Epidermal melanocyte (primary cell): ENCODE data around the gene TCF7L1.

Experiments used
- DNase-seq: peaks from one replicate; pipeline ENCODE4 v3.0.0; 2011; ENCODE audit warnings: low spot score; ENCODE audit not compliant: insufficient read length

TCF7L1 gene

GRCh38 chr2:85251070-85251616, 118.0 kb downstream of the TCF7L1 start:
- DNase-seq, result no peak

- DNase-seq, result no peak
These were observed 120.7 kb downstream of the TCF7L1 start for GRCh38 chr2:85253890-85254289.

DNA sequence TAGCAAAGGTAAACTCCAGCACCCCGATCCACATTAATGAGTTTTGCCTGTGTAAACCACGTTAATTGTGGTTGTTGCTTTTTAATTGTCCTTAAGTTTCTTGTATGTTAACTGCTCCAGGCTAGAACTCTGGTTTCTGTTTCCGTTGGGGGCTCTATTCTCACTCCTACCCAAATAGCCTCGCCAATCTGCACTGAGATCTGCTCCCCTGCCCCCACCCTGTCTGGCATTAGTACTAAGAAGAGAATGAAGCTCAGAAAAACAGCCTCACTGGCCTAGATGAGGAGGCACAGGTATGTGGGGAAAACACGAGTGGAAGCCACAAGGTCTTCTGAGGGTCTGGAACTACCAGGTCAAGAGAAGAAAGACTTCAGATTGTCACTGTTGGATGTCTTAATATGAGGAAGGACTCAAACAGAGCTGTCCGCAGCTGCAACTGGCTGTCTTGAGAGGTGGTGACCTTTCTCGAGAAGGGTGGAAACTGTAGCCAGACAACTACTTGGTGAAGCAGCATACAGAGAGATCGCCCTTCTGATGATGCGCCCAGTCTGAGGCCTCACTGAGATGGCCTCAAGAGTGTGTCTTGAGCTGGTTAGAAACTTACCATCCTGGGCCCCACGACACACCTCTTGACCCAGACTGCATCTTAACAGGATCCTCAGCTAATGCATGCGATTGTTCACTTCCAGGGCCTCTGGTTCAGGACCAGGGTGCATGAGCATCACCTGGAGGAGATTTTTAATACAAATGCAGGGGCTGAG, 121.5 kb downstream of the TCF7L1 start:
- DNase-seq, result no peak

DNA sequence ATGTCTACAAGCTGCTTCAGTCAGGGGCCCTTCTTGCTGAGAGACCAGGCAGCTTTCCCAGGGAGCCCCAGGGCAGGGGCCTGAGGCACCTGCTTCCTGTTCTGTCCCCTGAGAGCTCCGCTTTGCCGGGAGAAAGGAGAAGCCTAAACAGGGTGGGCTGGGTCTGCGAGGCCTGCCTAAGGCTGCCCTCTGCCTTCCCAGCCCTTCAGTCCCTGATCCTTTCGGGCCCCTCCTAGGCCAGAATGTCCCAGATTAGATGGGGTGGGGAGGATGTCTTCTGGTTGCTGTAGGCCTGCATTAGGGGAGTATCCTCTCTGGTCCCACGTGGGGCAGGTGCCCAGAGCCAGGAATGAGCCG, 122.2 kb downstream of the TCF7L1 start:
- no peak for DNase-seq

DNA sequence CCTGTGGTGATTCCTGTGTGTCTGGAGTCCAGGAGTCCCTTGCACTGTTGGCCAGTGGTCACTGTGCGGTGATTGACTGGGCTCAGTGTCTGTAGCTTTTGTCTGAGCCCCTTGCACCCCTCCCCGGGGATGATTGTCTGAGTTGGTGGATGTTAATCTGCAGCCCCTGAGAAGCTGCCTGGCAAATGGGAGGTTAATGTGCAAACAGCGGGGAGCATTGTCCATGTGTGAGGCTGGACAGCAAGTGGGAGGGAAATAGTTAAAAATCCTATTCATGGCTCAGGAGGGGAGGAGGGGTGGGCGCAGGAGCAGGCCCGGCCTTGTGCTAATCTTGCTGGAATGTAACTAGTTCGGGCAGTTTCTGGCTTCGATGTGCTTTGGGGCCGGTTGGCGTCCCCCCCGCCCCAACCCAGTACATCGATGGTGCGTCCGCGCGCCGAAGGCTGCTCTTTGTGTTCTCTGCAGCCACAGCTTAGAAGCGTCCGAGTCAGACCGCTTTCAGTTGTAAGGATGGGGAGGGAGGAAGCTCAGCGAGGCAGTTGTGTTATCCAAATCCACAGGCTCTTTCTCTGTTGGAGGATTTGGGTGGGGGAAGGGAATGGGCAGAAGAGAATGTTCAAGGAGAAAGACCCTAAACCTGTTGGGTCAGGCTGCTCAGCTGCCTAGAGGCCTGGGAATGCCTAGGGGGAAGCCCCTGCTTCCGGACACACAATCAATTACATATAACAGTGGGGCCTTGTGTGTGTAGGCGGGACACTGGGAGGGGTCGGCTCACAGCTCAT, 122.8 kb downstream of the TCF7L1 start:
- DNase-seq, result no peak

GRCh38 chr2:85257359-85257969, 124.3 kb downstream of the TCF7L1 start:
- DNase-seq, result no peak

- DNase-seq, result no peak
These were observed 124.9 kb downstream of the TCF7L1 start for GRCh38 chr2:85257970-85258605.

GRCh38 chr2:85259101-85259590, 126.0 kb downstream of the TCF7L1 start:
- DNase-seq, result peak; percentile 69

GRCh38 chr2:85259879-85260278, 126.7 kb downstream of the TCF7L1 start:
- no peak for DNase-seq

DNA sequence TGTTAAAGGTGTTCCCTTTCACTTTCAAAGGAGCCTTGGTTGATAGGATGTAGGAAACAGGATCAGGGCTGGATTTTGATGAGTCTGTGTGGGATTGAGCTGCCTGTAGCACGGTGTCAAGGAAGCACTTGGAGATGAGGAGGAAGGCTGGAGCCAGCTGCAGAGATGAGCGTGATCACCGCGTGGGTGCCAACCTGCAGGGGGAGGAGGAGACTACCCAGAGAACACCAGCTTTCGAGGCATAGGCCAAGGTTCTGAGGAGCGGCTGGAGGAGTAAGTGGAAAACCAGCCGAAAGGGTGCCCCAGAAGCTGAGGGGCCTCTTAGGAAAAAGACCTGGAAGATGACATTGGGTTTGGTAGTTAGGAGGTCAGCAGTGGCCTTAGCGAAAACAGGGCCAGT, 130.4 kb downstream of the TCF7L1 start:
- no peak for DNase-seq

- no peak for DNase-seq
These were observed 131.3 kb downstream of the TCF7L1 start for GRCh38 chr2:85264471-85264870.

DNA sequence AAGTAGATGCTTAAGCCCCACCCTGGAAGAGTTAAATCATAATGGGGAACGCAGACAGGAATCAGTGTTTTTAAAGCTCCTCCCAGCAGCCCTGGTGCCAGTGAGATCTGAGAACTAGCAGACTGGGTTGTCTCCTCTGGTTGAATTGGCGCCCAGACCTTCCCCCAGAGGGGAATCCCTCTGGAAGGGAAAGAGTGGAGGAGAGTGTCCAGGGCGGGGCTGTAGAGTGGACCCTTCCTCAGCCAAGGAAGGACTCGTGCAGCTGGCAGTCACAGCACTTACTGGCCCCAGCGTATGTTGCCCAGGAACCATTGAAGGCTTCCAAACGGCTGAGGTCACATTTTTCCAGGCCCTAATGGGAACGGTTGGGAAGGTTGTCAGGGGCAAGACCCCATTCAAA, 132.1 kb downstream of the TCF7L1 start:
- DNase-seq, result no peak

GRCh38 chr2:85266146-85267041, 133.2 kb downstream of the TCF7L1 start:
- peak; percentile 63 for DNase-seq

- DNase-seq, result no peak
These were observed 136.8 kb downstream of the TCF7L1 start for GRCh38 chr2:85269959-85270358.

DNA sequence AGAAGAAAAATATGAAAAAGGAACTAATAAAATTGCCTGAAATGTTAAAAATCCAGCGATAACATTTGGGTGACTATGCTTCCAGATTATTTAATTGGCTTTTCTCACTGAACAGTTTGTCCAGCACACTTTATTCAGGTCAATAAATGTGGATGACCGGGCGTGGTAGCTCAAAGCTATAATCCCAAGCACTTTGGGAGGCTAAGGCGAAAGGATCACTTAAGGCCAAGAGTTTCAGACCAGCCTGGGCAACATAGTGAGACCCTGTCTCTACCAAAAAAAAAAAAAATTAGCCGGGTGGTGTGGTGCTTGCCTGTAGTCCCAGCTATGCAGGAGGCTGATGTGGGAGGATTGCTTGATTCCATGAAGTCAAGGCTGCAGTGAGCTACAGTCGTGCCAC, 139.2 kb downstream of the TCF7L1 start:
- DNase-seq, result no peak

DNA sequence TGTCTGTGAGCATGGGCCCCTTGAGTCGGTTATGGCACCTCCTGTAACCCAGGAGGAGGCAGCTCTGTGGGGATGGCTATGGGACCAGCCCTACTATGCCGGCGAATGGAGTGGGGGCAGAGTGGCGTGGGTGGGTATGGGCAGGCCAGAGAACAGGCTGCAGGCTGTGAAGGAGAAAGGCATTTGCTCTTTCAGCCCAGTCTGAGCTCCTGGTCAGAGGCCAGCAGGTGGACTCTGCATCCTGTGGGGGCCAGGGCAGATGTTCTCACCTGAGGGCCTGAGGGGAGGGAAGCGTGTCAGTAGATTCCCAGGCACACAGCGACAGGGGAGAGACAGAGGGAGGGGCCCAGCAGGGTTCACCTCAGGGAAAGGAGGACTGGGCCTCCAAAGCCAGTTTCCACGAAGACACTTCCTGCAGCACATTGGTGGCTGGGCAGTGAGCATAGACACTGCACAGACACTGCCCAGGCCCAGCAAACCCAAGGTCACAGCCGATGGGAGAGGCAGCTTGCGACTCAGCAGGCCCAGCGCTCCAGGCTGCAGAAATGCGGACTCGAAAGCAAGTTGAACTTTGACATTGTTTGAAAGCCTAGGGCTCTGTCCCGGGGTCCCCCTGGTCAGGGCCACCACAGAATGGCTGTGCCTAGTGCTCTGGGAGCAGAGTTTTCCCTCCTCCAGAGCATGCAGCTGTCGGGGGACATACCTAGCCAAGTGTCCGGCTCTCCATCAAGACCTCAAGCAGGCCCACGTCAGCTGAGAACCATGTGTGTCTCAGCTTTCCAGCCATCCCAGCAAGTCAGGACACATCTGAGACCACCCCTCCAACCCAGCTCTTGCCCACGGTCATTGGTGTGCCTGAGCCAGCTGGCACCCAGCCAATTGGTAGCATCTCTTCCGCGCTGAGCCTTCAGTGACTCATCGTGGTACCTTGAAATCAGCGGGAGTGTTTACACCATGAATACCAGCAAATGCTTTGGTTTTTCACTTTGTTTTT, 140.8 kb downstream of the TCF7L1 start:
- DNase-seq, result no peak

DNA sequence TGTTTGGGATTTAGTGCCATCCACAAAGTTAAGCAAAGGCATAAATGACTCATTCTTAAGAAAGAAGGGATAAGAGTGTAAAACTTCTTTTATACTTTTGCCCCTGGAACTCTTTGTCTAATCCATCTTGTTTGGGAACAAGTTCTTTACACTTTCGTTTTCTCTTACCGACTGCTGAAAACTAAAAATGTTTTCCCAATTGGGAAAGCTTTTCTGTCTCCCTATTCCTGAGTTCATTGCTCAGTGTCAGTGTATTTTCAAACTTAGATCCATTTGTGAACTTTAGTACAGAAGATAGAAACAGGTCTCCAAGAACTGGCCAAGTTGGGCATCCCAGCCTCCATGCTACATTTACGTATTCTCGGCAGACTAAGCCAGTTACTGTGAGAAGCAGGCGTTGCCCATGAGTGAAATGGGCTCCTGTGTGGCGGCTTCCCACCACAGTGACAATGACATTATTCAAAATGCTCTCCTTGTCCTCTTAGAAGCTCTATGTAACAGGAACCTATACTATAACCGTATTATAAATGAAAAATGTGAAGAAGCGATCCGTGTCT, 142.9 kb downstream of the TCF7L1 start:
- DNase-seq, result no peak

DNA sequence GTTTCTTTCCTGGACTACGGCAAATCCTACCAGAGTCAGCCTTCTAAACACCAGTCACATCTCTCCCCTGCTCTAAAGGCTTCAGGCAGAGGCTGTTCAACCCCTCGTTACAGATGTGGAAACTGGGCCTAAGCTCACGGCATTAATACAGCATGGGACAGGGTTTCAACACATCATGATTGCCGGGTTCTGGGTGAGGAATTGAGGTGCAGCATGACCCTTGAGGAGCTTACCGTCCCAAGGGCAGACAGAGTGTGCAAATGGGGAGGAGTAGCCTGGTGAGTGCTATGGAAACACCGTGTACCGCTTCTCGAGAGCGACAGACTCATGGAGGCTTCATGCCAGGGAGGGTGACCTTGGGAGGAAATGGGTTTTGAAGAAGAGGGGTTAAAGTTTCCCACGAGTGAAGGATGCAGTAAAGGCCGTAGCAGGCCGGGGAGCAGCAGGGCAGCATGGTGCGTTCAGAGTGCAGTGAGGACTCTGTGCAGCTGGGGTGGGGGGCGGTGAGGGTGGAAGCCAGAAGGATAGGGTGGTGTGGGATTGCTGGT, 143.5 kb downstream of the TCF7L1 start:
- DNase-seq, result no peak
